NCI-H2196 (cell line): ENCODE results near the gene GFRA1.

ENCODE experiments used
- DNase-seq: peaks from one replicate; lab custom pipeline; 2025; ENCODE audit not compliant: unreplicated experiment; lab: John Stamatoyannopoulos, UW

GFRA1 gene

DNA sequence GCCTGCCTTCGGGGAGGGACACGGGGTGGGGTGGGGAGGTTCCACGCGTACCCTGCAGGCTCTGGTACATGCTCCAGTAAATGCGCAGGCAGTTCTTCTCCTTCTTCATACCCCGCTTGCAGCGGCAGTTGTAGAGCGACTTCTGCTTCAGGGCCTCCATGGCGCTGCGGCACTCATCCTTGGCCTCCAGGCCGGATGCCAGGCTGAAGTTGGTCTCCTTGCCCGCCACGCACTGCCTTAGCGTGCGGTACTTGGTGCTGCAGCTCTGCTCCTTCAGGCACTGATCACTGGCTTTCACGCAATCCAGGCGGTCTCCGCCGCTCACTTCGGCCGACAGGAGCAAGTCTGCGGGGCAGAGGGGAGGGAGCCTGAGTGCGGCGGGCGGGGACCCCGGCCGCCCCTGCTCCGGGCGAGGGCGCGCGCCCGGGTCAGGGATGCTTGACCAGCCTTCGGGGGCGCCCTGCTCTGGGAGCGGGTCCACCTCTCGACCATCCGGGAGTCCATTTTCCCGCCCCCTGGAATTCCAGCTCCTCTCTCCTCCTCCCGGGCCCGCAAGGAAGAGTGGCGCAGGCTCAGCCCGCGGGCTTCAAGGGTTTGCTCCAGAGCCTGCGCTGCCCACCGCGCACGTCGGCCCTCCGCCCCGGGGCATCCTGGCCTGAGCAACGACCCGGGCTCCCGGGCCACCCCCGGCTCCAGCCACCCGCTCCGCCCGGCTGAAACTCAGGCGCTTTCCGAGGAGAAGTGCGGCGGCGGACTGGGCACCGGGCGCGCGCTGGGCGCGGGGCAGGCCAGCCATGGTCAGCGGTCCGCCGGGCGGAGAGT lies 2.0 kb downstream of the GFRA1 start:
- DNase-seq: no peak

DNA sequence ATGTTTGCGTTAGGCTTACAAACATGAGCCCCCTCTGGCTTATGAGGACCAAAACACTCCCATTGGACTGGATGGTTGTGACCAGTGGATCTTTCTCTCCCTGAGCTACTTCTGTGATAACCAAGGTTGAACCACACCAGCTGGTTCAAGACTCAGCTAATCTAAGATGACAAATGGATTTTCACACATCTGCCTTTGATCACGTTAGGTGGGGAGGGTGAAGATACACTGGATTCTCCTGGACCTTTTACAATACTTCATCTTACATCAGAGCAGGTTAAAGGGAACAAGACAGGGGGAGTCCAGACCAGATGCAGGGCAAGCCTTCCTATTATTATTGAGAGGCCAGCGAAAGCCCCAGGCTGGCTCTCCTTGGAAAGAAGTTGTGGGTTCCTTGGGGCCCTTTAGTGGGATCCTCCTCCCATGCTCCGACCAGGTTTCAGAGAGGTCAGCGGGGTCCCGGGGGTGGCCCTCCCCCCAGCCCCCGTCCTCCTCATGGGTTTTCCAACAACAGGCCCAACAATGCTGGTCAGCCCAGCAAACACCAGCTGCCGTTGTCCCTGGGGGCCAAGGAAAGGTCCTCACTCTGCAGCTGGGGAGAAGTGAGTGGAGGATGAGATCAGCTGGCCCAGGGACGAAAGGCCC lies 2.8 kb downstream of the GFRA1 start:
- no peak for DNase-seq

DNA sequence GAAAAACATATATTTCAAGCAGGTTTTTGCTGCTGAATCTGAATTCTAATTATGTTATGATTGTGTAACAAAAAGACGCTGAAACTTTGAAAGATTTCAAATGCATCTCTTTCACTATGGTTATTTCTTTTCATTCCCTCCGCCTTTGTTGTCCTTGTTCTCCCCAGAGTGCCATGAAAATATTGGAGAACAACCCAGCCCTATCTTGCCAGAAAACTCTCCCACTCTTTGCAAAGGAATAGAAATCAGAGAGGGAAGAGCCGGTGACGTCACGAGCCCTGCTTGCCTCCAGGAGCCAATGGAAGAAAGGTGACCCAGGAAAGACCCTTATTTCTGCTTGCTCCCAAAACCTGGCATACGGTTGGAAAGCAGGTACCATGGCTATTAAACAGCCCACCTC lies 3.4 kb downstream of the GFRA1 start:
- DNase-seq: no peak

DNA sequence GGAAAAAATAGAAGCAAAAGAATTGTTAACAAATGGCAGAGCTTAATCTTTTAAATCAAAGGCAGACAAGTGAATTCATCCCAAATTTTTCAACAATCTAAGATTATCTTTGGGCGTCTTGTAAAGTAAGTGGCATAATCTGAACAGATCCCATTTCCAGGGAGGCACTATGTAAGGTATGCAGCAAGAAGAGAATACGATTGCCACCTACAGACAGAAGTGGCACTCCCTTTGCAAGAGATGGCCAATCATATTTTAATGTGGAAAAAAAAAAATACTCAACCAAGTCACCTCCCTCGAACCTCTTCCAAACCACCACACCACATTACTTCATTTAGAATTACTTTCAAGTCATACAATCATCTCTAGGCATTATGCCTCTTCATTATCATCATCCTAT lies 4.0 kb downstream of the GFRA1 start:
- DNase-seq: no peak

DNA sequence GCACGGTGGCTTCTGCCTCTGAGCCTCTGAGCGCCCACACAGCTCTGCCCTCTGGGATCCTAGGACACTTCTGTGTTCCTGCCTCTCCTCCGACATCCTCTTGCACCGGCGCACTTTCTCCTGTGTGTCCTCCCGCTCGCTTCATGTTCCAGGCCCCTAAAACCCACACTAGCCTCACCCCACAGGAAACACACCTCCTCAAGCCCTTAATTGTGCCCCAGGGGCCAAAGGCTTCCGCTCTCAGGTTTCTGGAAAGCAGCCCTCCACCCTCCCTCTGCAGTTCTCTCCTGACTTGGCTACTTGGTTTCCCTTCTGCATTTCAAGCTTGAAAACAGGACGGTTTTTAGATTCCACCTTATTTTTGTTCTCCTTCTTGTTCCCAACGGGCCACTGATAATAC lies 7.3 kb downstream of the GFRA1 start:
- DNase-seq: no peak

DNA sequence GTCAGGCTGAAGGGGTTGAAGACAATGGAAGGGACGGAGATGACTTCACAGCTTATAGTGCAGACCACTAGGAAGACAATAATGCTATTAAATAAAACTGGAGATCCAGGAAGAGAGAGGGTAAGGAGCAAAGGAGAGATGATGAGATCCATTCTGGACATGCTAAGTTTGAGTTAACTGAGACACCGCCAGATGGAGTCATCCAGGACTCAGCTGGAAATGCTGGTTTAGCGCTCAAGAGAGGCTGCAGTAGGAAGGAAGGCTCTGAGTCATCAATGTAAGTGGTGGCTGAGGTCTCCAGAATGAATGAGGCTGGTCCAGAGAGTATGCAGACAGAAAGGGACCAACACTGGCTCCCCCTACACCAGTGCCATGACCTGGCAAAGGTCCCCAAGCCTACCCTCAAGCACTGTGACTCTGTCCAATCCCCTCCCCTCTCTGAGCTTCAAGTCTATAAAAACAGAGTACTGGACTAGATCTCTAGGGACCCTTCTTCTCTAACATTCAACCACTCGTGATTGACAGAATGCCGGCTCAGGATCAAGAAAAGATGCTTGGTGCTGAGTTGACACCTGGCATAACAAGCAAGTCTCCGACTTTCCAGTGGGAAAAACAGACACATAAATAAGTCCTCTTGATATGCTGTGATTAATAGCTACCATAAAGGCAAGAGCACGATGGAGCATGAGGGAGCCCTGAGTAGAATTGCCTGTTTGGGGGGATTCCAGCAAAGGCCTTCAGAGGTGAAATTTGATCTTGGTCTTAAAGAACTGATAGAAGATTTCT lies 8.9 kb downstream of the GFRA1 start:
- DNase-seq: no peak

DNA sequence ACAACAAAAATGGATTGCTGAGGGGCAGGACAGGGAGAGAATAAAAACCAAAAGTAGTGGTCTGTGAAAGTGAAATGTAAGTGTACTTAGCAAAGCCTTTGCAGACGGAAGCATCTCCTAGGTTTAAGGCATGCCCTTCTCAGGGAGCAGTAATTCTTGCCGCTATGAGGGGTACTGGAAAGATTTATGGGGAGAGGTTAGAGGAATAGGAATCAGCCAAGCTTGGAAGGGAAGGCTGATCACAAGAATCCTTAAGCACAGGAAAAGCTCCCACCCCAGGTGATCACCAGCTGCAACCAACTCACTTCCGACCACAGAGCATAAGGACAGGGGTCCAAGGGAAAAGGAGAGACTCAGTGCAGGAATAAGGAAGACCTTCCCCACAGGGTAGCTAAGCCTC lies 10.3 kb downstream of the GFRA1 start:
- no peak for DNase-seq

DNA sequence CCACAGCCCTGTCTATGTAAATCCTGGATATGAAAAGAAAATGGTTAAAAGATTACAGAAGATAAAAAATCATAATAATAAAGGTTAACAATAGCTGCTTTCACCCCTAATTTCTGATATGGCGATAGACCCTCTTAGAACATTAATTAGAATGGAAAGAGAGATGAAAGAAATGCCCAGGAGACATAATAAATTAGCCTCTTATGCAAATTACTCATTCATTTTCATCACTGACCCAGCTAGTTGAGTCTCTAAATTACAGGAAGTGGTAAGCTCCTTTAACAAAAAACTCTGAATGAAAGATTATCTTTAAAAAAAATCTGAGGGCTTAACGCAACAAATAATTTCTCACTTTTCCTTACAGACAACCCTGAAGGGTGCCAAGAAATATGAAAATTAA lies 12.4 kb downstream of the GFRA1 start:
- DNase-seq: no peak

DNA sequence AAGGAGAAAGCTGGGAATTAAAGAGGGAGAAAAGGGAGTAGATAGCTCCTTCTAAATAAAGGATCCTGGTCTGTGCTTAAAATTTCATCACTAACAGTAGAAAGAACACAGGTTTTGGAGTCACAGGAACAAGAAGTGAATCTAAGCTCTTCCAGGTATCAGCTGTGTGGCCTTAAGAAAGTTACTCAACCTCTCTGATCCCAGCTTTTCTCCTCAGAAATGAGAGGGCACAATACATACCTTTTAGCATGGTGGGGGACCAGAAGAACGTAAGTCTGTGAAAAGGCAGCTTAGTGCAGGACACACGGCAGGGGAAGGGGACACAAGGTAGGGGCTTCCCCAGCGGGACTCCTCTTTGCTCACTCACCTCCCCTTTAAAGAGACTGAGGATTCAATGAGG lies 13.4 kb downstream of the GFRA1 start:
- no peak for DNase-seq

DNA sequence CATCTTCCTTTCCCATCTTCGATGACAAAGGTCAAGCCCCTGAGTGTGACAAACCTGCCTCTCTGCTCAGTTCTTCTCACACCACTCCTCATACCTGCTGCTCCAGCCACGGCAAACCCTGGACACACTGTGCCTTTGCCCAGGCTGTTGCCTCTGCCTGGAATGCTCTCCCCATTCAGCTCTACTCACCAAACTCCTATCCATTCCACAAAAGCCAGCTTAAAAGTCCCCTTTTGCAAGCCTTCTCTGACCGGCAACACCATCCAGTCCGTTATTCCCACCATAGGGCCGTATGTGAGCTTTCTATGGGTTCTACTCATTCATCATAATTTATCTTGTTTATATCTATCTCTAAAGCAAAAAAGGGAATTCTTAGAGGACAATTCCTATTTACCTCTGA lies 15.2 kb downstream of the GFRA1 start:
- DNase-seq: no peak

DNA sequence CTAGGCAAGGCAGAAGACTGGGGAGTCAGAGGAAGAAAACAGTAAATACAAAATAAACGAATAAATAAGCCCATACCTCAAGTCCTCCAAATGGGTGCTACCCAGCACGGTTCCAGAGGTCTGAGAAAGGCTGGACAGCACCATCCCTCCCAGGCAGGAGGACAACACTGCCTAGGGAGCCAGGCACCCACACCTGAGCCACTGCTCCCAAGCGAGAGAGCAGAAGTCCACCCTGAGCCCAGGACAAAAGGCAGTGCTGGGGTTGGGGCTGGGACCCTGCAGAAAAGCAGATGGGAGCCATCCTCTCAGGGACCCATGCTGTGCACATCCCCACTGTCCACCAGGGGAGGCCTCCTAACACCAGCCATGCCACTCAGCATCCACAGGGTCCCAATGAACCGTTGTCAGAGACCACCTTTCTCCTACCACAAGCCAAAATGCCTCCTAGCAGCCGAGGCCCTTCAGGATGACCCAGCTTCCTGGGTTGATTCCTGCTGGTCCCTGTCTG lies 16.2 kb downstream of the GFRA1 start:
- no peak for DNase-seq

DNA sequence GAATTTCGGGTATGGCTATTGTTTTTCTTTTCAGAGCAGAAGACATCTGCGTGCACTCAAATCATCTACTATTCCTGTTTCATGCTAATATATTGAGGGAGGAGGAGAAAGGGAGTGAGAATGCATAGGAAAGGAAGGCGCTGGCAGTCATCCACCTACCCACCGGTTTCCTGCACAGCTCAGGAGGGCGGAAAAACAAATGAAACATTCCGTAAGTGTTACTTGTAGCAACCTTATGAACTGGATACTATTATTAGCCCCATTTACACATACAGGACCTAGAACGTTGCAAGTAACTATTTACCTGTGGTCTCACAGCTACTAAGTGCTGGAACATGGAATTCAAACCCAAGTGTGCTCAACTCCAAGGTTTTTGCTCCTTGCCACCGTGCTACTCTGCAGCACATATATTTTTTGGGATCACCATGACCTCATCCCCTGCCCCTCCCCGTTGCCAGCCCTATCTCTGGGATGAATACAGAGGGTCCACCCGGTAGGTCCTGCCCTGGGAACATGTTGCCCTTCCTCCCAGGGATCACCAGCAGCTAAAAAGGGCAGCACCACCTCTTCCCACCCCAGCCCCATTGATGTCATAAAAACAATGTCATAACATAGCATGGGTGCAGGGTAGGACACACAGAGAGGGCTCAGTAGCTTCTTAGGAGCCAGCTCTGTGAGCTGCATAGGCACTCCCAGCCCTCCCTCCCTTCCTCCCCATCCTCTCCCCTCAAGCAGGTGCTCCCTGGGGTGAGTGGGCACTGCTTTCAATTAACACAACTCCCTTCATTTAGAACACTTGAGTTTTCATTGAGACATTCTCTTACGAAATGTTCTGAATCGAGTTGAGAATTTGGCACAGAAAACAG lies 16.9 kb downstream of the GFRA1 start:
- DNase-seq: no peak

DNA sequence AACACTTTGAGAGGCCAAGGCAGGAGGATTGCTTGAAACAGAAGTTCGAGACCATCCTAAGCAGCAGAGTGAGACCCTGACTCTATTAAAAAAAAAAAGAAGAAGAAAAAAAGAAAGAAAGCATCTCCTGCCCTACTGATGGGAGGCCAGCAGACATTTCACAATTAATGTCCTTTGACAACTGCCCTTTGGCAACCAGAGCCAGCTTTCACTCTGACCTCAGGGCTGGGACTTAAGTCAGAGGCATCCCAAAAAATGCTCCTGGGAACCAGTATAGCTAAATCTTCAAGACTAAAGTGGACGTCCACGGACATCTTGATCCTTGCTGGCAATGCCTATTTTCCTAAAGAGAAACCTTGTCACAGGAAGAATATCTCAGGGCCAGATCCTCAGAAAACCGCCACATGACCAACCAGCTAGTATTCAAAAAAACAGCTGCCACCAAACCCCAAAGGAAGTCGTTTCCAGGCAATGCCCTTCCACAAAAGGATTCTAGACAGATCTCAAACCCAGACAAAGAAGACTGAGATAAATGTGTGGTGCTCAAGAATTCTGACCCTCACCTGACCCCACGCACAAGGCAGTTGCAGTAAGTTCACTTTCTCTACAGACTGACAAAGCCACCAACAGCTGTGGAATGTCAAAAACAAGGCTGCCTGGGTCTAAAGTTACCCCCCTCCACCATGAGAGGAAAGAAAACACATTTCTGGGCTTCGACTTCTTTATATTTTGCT lies 18.4 kb downstream of the GFRA1 start:
- no peak for DNase-seq

DNA sequence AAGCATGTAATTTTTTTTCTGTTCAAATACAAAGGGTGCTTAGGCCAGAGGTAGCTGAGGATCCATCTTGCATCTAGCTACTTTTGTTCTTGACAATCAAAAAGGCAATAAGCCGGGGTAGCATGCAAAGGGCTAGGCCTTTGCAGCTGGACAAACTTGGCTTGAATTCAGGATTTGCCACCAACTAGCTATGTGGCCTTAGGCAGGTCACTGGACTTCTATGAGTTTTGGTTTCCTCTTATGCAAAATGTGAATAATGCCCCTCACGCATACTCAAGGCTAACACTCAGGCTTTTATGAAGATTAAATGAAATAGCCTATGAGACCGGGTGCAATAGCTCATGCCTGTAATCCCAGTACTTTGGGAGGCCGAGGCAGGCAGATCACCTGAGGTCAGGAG lies 19.3 kb downstream of the GFRA1 start:
- no peak for DNase-seq

DNA sequence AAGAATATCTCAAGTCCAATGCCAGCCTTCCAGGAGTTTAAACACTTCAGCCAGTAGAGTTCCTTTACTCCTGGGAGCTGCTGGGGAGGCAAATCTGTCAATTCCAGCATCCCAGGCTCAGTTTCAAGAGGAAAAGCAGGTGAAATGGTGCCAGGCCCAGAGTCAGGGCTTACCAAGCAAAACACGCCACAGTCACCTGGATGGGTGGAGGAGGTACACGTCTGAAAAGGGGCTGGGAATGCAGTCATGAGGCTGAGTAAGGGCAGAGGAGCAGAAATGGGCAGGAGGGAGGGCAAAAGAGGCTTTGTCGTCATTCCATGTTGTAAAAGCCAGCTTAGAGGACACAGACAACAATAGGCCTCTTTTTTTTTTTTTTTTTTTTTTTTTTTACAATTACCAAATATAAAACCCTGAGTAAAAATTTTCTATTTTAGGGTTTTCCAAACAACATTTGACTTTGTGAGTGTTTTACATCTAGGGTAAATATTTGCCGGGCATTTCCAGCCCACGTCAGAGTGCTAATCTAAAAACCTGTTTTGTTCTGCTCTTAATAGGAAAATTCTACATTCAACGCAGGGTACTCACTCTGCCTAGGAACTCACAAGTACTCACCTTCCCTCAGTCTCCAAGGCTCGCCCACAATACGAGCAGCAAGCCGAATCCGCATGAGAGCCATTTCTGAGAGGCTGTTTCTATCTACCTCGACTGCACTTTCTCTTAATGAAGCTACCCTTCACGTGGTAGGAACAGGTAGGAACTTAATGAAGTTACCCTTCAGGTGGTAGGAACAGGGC lies 21.2 kb downstream of the GFRA1 start:
- no peak for DNase-seq

DNA sequence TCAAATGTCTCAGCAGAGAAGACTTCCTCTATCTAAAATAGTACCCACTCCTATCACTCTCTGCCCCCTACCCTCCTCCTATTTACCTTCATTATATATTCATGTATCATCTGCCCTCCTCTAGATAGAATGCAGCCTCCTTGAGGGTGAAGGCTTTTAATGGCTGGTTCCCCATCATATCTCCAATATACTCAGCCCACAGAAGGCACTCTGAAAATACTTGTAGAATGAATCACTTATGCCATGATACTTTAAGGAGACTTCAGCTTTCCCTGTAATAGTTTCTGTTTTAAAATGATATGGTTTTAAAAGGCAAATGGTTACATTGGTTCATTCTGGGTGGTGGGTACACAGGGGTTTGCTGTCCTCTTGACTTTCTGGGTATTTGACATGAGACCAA lies 25.3 kb downstream of the GFRA1 start:
- DNase-seq: no peak

DNA sequence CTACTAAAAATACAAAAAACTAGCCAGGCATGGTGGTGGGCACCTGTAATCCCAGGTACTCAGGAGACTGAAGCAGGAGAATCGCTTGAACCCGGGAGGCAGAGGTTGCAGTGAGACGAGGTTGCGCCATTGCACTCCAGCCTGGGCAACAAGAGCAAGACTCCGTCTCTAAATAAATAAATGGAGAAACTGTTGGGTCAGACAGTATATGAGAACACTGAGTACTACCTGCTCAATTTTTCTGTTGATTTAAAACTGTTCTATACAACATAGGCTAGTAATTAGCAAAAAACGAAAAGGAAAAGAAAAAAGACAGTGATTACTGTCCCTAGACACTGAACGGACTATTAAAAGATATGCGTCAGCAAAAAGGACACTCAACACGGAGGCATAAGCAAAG lies 26.7 kb downstream of the GFRA1 start:
- no peak for DNase-seq

DNA sequence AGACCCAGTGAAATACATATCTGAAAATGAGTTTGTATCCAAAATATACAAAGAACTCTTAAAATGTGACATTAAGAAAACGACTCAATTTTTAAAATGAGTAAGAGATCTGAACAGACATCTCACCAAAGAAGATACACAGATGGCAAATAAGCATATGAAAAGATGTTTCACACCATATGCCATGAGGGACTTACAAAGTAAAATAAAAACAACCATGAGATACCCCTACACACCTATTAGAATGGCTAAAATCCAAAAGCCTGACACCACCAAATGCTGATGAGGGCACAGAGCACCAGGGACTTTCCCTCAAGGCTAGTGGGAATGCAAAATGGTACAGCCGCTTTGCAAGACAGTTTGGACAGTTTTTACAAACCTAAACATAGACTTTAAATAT lies 27.9 kb downstream of the GFRA1 start:
- no peak for DNase-seq

DNA sequence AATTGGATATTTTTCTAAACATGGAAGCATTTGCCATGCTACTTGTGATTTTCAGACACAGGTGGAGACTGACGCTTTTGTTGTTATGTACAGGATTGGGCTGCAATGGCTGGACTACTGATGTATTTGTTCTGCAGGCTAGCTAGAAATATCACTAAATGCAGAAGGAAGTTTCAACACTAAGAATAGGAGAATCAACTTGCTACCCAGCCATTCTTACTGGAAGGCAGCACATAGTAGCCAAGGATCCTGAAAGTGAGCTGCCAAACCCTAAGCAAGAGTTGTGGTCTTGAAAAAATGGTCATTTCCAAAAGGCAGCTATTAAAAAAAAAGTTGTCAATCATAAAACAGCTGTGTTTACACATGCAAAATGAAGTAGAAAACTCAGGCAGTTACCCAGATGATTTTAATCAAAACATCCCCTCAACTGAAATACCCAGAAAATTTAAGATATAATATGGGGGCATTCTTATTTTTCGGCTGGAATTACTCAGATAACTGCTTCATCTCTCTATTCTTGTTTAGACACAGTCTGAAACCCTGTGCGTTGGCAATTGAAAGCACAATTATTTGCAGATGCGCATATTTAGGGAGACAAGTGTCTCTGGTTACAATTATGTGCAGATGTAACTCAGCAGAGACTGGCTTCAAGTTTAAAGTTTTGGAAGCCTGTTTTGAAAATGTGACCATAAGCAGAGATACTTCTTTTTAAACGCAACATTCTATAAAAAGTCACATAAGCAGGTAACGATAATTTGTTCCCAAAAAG lies 31.2 kb downstream of the GFRA1 start:
- no peak for DNase-seq
